GM19238 (cell line): ENCODE data around the gene TMEM151B.
"Not testable (repeated sequence)": the region's sequence is repeated elsewhere in the genome, so short reads cannot be mapped to it uniquely, and the experiment has no call there.

ENCODE experiments used
- DNase-seq: peaks from one replicate; pipeline ENCODE4 v3.0.0; 2011; ENCODE audit warnings: low spot score; ENCODE audit not compliant: insufficient read length

Gene TMEM151B

DNA sequence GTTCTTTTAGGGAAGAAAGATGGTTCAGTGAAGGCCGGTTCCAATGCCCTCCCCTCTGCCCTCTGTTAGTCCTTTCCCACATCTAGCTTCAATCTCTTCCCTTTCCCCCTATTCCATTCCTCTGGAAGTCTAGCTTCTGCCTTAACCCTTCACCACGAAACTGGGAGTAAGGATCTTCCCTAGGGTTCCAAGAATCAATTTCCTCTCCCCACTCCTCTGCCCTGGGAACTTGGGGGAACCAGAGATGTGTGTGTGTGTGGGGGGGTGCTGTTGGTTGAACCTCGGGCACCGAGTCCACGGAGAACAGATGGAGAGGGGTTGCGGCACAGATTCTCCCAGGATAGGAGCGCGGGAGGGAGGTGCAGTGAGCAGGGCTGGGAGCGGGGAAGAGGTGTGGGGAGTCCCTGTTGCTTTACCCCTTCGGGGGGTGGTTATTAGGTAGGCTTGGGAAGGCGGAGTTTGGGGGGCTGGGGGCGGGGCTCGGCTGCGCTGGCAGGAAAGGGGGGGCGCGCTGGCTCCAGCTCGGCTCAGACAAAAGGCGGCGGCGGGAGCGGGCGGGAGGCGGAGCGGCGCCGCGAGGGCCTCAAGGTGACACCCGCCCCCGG is at the start of gene TMEM151B:
Gene TMEM151B (plus strand): TSS at position 530 of the 605 bp plus-strand sequence. CDS start 293 bp downstream, outside the sequence.
- DNase-seq: no peak

DNA sequence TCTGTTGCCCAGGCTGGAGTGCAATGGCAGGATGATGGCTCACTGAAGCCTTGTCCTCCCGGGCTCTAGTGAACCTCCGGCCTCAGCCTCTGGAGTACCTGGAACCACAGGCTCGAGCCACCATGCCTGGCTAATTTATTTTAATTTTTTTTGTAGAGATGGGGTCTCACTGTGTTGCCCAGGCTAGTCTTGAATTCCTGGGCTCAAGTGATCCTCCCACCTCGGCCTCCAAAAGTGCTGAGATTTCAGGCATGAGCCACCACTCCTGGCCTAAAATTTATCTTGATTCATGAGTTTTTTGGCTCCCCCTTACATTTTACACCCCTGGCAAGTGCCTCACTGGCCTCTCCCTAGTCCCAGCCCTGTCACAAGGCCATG is 49.3 kb upstream of the TMEM151B start:
- DNase-seq: no peak

DNA sequence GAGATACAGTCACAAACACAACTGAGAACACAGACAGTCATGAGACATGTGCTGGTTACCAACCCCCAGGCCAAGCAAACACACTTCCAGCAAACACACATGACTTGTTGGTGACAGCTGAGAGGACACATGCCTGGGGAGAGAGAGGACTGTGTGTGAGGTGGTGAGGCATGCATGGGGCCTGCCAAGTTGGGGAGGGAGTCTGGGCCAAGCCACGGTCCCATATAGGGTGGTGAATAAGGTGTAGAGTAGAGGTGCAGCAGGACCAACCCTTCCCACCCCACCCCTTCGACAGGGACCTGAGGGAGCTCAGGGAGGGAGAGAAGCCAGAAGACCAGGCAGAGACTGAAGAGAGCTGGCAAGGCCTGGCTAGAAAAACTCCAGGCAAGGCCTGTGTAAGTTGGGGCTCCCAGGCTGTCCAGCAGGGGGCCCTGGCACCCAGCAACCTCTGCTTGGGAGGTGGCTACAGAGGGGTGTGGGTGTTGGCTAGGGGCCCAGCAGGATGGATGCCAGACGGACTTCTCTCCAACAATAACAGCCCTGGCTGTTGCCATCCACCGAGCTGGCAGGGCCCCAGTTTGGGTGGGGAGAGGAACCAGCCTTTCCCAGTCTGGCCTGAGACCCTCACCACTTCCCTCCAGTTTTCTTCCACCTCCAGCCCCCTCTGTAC is 48.8 kb upstream of the TMEM151B start:
- DNase-seq: peak; percentile 83

DNA sequence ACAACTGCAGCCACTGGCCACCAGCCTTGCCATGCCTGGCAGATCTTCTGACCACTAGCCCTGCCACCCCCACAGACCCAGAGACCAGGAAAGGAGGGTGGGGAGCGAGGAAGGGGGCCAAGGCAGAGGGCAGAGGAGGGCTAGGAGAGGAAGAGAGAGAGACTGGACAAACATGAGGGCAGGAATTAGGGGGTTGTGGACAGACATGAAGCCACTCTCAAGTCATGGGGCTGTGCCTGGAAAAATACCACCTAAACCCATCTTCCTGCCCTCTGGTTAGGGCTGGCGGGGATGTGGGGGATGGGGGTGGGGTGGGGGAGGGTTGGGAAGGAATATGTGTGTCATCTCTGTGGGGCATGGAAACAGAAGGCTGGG is 48.3 kb upstream of the TMEM151B start:
- no peak for DNase-seq

DNA sequence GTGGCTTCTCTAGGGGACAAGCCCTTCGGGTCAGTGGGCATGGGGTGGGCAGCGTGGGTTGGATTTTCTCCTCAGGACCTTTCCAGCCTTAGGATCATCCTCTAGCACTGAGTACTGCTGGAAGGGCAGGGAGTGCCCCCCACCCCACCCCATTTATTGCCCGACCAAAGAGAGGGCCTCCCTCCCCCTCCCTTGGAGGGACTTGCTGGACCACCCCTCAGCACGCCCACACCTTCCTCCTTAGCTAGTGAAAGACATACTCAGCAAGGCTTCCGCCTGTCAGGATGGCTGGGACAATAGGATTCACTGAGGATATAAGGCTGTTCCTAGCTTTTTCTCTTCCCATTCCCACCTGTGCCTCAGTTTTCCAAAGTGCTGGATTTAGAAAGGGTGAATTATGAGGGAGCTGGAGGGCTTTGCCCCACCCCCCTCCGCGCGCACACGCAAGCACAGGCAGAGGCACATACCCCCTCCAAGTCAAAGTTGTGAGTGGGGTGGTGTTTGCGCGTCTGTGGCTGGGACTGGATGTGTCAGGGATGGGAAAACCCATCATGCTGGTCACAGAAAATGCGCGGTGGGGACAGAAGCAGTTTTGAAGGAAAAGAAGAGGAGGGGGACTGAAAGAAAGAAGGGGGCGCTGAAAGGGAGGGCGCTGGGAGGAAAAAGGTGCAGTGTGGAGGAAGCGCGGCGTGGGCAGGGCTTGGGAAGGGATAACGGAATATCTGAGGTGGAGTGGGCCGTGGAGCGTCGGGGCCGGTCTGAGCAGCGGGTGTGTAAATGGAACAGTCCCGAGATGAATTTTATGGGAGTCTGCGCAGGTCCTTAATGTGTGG is 47.5 kb upstream of the TMEM151B start:
- DNase-seq: no peak

DNA sequence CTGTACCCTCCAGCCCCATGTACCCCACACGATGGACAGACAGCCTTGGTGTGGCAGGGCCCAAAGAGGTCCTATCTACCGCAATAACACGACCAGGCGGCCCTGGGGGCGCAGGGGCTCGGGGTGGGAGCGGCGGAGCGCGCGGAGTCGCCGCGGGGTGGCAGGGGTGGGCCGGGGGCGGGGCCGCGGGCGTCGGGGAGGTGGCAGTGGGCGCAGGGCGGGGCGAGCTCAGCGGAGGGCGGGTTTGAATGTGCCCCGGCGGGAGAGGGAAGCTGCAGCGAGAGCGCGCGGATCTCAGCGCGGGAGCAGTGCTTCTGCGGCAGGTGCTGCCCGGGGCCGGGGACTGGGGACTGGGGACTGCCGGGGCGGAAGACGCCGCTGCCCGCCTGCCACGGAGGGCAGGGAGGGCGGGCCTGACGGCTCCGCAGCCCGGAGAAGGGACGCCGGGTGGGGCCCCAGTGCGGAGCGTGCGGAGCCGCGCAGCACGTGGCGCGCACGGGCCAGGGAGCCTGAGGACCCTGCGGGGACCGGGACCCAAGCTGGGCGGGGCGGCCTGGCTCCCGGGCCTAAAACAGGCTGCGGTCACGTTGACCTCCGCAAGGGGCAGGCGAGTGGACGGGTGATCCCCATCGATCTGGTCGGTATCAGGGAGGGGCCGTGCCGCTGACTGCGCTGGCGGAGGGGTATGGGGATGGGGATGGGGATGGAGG is 46.8 kb upstream of the TMEM151B start, which contains the start of gene SLC29A1:
Gene SLC29A1 (plus strand): TSS at position 277 of the 710 bp plus-strand sequence. CDS start 3,719 bp downstream, outside the sequence.
- peak; percentile 93 for DNase-seq

DNA sequence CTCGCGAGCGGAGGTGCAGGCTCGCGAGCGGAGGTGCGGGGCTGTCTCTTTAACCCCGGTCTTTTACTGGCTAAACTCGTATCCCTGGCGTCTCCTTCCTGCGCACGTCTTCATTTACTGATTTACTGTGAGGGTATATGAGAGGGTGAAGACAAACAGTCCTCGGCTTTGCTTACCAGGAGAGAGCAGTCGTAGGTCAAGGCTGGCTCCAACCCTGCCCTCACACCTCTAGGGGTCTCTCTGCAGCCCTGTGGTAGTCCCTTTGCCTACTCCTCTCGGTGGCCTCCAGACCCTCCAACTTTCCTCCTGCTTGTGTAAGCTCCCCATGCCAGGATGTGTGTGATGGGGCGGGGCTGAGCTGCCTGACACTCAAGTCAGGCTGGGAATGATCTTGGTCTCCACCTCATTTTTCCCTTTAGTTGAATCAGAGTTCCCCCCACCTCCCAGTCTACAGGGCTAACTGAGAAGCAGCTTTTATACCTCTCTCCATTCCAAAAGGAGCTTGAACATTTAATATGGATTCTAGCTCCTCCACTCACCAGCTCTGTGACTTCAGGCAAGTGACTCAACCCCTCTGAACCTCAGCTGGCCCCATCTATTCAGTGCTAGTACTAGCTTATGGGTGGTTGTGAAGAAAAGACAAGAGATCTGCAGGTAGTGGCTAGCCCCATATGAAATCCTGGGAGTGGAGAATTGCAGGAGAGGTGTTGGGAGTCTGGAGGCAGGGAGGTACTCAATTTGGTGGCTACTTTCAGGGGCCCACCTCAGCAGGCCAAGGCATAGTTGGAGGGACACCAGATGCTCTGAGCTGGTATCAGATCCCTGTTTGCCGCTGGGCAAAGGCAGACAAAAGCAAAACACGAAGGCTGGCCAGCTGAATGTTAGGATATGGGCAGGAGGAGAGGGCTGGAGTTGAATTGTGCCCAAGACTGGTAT is 46.0 kb upstream of the TMEM151B start:
- DNase-seq: no peak

DNA sequence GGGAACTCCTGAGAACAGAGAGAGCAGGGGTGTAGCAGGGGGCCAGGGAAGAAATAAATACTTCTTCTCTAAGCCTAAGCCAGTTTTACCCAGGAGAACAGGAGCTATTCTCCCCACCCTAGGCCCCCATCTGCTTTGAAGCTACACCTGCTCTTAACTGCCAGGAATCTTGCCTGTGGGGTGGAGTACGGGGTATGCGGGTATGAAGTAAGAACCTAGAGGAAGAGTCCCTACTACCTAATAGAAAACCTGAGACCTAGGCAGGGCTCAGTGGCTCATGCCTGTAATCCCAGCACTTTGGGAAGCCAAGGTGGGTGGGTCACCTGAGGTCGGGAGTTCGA is 45.3 kb upstream of the TMEM151B start:
- no peak for DNase-seq

DNA sequence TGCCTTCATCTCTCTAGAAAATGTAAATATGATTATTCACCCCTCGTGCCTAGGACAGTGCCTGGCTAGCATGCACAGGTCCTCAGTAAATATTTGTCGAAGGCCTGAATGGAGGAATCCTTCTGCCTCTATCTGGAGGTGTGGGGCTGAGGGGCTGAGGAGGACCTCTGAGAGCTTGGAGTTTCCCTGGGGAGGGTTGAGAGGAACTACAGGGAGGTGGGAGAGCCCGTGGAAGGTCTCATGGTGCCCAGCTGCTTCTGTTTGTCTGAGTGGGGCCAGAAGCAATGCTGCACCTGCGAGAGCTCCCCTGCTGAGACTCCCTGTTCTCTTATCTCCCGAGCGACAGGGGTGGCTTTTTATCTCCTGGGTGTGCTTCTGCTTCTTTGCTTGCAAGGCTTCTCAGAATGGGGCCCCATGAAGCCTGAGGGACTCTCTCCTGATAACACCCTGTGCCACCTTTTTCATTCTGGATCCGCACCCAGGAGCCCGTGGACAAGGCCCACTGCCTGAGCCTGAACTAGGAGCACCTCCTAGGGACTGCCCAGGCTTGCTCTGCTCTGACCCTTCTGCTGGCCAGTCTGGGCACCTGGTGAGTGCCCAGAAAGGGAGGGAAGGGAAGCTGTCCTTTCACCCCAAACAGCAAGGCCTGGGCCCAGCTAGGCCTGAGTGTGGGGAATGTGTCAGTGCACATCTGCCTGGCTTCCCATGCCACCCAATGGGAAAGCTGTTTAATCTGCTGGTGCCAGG is 44.5 kb upstream of the TMEM151B start:
- DNase-seq: no peak

DNA sequence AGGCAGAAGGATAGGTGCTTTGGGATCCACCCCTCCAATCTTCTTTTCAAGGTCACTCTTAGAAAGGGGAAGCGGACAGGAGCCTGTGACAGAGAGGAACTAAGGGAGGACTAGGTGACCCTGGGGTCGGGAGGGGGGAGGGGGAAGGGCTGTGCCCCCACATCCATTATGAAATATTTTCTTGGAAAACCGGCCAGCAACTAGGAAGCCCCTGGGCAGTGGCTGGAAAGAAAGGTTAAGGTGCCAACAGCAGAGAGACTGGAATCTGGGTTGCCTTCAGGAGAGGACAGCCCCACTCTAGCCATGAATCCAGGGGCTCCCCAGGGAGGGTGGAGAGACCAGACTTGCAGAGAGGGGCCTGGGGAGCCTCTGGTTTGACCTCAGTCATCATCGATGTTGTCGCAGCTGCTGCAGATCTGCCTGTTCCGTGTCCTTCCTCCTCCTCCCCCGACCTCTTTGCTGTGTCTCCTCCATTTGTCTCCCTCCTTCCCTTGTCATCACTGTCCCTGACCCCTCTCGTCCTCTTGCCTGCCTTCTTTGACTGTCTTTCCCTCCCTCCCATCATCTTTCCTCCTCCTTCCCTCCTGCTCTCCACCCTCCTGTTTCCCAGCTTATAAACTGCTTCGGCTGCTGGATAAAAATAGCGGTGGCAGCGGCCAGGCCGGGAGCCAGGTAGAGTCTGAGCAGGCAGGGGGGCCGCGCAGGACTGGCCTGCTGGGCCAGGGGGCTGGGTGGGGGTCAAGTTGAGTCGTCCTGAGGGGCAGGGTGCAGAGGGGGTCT is 43.7 kb upstream of the TMEM151B start:
- DNase-seq: no peak

DNA sequence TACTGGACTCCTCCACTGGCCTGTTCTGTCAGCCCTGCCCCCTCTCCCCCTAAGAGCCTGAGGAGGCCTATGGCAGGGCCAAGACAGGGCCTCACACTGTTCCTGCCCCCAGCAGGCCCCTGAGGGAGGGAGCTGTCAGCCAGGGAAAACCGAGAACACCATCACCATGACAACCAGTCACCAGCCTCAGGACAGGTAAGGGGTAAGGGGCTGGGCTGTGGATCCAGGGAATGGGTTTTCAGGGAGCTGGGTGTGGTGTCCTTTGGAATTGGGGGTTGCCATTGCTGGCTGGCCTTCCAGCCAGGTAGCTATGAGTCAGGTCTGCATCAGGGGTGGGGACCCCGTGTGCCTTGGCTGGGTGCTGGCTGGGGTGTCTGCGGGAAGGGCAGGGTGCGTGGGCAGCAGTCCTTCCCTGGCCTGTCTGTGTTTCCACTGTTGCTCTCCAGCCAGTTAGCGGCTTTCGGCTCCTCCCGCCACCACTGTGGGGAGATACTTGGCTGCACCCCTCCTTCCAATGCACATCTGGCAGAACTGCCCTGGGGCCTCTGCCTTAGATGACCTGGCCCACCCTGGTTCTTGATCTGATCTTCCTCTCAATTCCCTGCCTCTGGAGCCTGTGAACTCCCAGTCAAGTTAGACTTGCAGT is 43.0 kb upstream of the TMEM151B start:
- no peak for DNase-seq

DNA sequence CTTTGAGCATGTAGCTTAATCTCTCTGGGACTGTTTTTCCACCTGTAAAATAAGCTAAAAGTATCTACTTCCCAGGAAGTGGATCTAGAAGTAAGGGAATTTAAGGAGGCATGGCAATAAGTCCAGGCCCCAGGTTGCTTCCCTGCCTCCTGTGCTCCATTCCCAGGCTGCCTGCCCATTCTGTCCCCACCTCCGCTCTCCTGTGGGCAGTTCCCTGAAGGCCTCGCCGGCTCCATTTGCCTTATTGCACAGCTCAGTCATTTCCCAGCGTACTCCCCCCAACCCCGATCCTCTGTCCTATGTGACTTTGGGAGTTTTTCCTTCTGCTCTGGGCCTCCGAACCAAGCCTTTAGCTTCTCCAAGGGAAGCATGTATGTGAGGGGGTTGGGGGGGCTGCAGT is 42.2 kb upstream of the TMEM151B start:
- DNase-seq: no peak

DNA sequence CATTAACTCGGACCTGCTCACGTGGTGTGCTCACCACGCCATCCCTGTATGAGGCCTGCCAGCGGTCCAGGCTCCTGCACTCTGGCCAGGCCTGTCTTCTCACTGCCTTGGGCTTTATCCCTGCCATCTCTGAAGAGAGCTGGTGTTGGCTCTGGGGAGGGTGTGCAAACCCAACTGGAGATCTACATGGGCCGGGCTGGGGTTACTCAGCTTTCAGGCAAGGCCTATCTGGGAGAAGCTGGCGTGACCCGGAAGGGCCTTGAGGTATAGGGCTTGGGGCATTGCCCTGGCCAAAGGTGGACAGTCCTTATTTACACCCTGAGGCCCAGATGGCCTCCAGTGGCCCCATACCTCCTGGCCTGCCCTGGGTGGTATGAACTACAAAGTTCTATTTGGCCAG is 41.8 kb upstream of the TMEM151B start:
- no peak for DNase-seq

DNA sequence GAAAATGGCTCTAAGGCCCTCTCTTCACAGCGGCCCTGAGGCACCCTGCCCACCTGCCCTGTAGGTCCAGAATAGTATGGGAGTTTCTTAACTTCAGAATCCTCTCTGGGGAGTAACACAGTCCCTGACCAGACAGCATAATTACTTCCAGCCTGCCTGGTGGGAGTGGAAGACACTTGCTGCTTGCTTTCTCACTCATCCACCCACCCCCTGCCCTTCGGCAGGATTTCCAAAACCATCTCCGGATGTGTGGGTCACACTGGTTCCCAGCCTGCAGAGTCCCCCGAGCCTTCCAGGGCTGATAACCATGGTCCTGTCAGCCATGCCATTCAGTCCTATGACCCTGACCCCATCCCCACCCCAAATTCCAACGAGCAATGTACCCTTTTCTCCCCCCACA is 41.4 kb upstream of the TMEM151B start:
- no peak for DNase-seq

DNA sequence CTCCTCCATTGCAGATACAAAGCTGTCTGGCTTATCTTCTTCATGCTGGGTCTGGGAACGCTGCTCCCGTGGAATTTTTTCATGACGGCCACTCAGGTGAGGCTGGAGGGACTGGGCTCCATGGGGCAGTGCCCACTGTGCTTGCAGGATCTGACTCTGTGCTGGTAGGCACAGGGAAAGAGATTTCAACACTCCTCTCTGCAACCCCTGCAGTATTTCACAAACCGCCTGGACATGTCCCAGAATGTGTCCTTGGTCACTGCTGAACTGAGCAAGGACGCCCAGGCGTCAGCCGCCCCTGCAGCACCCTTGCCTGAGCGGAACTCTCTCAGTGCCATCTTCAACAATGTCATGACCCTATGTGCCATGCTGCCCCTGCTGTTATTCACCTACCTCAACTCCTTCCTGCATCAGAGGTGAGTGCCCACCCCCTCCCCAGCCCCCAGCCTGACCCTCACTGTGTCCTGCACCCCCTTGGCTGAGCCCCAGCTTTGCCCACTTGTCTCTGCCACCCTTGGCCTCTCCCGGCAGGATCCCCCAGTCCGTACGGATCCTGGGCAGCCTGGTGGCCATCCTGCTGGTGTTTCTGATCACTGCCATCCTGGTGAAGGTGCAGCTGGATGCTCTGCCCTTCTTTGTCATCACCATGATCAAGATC is 40.7 kb upstream of the TMEM151B start:
- no peak for DNase-seq

DNA sequence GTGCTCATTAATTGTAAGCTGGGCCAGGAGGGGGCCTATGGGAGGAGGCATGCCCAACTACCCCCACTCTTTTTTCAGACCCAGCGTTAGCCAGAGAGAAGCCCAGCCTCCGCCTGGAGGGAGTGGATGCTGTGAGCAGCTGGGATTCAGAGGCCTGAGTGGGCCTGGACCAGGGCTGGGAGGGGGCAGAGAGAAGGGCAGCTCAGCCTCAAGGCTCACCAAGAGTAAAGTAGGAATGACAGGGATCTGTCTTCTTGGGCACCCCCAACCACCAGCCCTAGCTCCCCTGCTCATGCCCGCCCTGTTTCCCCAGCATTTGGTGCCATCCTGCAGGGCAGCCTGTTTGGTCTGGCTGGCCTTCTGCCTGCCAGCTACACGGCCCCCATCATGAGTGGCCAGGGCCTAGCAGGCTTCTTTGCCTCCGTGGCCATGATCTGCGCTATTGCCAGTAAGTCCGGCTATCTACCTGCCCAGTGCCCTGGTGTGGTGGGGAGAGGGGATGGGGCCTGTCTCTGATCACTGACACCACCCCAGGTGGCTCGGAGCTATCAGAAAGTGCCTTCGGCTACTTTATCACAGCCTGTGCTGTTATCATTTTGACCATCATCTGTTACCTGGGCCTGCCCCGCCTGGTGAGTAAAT is 40.1 kb upstream of the TMEM151B start:
- no peak for DNase-seq

DNA sequence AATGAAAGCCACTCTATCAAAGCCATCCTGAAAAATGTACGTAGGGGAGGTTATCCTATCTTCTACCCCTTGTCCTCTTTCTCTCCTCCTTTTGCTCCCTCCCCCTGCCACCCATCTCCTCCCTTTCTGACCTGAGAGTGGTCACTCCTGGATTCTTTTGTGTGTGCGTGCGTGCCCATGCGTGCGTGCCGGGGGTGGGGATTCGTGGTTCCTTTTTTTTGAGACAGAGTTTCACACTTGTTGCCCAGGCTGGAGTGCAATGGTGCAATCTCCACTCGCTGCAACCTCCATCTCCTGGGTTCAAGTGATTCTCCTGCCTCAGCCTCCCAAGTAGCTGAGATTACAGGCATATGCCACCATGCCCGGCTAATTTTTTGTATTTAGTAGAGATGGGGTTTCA is 38.8 kb upstream of the TMEM151B start:
- not testable (repeated sequence) for DNase-seq
